ENCODE data around the gene SLC30A4. TPM values are rescaled to one million over a fixed set of nuclear protein-coding genes. Genes with fewer than 3 reads are reported as not detected.
"Not testable (repeated sequence)": the region's sequence is repeated elsewhere in the genome, so short reads cannot be mapped to it uniquely, and the experiment has no call there.

Gene SLC30A4
- polyA plus RNA-seq, 1 donor: 3.7 TPM

DNA sequence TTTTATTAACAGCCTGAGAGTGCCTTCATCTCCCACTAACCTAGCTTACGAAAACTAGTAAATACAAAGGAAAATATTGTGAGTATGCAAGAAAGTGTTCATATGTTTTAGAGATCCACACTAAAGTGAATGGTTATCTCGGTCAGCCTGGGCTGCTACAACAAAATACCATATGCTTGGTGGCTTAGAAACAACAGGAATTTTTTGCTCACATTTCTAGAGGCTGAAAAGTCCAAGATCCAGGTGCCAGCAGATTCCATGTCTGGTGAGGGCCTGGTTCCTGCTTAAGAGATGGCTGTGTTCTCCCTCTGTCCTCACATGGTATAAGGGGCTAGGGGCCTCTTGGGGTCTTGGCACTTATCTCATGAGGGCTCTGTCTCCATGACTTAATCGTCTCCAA lies 20.5 kb upstream of the SLC30A4 start:
- WGBS (ENCODE audit: insufficient coverage, low lambda C conversion rate): no CpG with 5 or more reads among the region's 3 CpGs
- no peak for DNase-seq

DNA sequence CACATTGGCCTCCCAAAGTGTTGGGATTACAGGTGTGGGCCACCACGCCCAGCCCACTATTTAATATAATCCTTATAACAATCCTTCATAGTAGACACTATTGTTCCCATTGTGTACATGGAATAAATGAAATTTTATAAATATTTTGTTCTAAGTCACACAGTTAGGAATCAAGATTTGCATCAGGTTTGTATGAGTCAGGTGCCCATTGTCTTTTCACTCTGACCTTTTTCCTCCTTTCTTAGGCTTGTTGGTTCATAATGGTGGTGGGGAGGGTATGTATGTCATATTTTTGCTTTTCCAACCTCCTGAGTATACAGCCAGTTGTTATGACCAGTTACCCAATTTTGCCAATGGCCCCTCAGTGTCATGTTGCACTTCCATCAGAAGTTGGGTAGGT lies 18.0 kb upstream of the SLC30A4 start:
- H3K4me1 ChIP-seq (ENCODE audit: control insufficient read depth, insufficient read depth, low read length): no peaks in the 10 kb centered on the region
- no peaks in the 10 kb centered on the region for H3K36me3 ChIP-seq (ENCODE audit: control insufficient read depth, insufficient read depth, low read length)
- H3K27ac ChIP-seq (ENCODE audit: low read length): no peak overlapping the region
- H3K9me3 ChIP-seq (ENCODE audit: control insufficient read depth, low read depth, low read length): no peaks in the 10 kb centered on the region
- no peak overlapping the region for H3K4me3 ChIP-seq (ENCODE audit: low read length)
- no peak for DNase-seq
- no CpG with 5 or more reads among the region's 1 CpG for WGBS (ENCODE audit: insufficient coverage, low lambda C conversion rate)
- no peaks in the 10 kb centered on the region for H3K27me3 ChIP-seq (ENCODE audit: control insufficient read depth, insufficient read depth, low read length)

More for the DNA sequence above, 20.5 kb upstream of the SLC30A4 start:
- Histone ChIP-seq H3K9me3 (ENCODE audit: control insufficient read depth, low read depth, low read length) (no peaks in the 10 kb centered on the region), H3K36me3 (ENCODE audit: control insufficient read depth, insufficient read depth, low read length) (no peaks in the 10 kb centered on the region), H3K4me1 (ENCODE audit: control insufficient read depth, insufficient read depth, low read length) (no peaks in the 10 kb centered on the region), H3K27me3 (ENCODE audit: control insufficient read depth, insufficient read depth, low read length) (no peaks in the 10 kb centered on the region), H3K4me3 (ENCODE audit: low read length) (no peak overlapping the region), H3K27ac (ENCODE audit: low read length) (no peak overlapping the region)

DNA sequence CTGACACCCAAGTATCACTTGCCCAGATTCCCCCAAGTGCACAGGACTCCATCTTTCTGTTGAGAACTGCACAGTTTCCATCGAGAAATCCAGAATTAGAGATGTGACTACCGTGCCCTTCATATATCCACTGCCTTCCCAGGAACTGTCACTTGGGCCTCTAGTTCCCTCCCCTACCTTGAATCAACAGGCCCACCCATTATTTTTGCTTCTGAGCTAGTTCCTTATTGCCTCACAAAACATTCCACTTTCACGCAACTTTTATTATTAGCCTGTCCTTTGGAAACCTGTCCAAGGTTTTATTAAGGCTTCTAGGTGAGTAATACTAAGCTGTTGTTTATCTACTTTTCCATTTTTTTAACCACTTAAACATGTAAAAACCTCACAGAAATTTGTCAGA lies 17.1 kb upstream of the SLC30A4 start:
- Histone ChIP-seq H3K27me3 (ENCODE audit: control insufficient read depth, insufficient read depth, low read length) (no peaks in the 10 kb centered on the region), H3K4me1 (ENCODE audit: control insufficient read depth, insufficient read depth, low read length) (no peaks in the 10 kb centered on the region), H3K4me3 (ENCODE audit: low read length) (no peak overlapping the region), H3K36me3 (ENCODE audit: control insufficient read depth, insufficient read depth, low read length) (no peaks in the 10 kb centered on the region), H3K9me3 (ENCODE audit: control insufficient read depth, low read depth, low read length) (no peaks in the 10 kb centered on the region), H3K27ac (ENCODE audit: low read length) (no peak overlapping the region)
- 0% methylated on average over 2 of the region's 3 CpGs for WGBS (ENCODE audit: insufficient coverage, low lambda C conversion rate)
- DNase-seq: peak; percentile 33 to 67

DNA sequence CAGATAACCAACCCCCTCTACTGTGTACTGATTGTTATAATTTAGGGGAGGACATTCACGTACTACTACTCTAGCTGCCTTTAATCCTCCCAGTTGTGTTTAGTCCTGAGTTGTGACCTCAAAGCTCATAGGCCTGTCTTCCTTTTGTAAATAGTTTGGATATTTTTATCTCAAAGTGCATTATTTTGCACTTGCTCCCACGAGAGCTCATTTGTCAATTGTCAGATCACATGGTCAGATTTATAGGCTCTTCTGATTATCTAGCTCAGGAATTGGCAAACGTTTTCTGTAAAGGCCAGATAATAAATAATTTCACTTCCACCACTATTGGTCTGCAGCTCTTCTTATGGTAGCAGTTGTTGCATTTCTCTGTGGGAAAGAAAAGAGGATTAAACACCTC lies 14.4 kb upstream of the SLC30A4 start:
- H3K27me3 ChIP-seq (ENCODE audit: control insufficient read depth, insufficient read depth, low read length): peaks cover 5% of the 10 kb centered on the region
- no peak overlapping the region for H3K4me3 ChIP-seq (ENCODE audit: low read length)
- WGBS (ENCODE audit: insufficient coverage, low lambda C conversion rate): no CpG with 5 or more reads among the region's 3 CpGs
- H3K4me1 ChIP-seq (ENCODE audit: control insufficient read depth, insufficient read depth, low read length): no peaks in the 10 kb centered on the region
- no peaks in the 10 kb centered on the region for H3K36me3 ChIP-seq (ENCODE audit: control insufficient read depth, insufficient read depth, low read length)
- no peak overlapping the region for H3K27ac ChIP-seq (ENCODE audit: low read length)
- H3K9me3 ChIP-seq (ENCODE audit: control insufficient read depth, low read depth, low read length): no peaks in the 10 kb centered on the region
- DNase-seq: no peak

DNA sequence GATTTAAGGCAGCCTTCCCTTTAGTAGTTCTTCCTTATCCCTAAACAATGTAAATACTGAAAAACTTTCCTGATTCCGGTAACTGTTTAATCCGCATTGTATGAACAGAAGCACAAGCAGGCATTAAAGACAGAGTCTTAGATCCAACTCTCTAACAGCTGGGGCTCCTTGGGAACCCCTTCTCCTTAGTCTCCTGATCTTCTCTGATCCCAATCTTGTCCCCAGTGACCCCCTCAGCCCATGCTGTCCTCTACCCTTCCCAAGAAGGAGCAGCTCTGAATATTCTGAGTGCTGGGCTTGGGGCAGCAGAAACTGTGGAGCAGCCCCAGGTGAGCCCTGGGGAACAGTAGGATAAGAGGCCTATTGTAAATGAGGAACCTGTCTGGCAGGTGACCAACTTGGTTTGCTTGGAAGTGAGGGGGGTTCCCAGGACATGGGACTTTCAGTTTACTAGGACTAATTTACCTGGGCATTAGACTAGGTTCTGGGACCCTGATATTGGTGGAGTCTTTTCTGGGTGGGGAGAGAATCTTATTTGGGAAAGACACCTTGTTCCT lies 13.0 kb upstream of the SLC30A4 start:
- peak in 1 of 2 donors; percentile 33 for DNase-seq
- H3K4me1 ChIP-seq (ENCODE audit: control insufficient read depth, insufficient read depth, low read length): no peaks in the 10 kb centered on the region

DNA sequence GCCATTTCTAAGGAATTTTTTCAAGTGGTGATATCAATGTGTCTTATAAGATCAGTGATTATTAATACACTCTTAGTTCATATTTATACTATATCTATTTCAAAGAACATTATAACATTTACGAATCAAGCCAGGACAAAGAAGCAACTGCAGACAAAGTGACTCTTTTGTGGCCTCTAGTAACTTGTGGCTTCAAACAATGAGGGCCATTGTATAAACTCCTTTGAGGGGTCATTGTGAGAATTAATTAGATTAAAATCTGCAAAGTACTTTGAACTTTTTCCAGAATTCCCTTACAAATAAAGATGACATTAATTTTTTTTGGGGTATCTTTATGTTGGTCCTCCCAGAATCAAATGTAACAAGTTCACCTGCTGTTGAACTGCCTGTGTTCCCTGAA lies 12.3 kb upstream of the SLC30A4 start:
- Histone ChIP-seq H3K36me3 (ENCODE audit: control insufficient read depth, insufficient read depth, low read length) (no peaks in the 10 kb centered on the region), H3K27me3 (ENCODE audit: control insufficient read depth, insufficient read depth, low read length) (peaks cover 8% of the 10 kb centered on the region), H3K4me1 (ENCODE audit: control insufficient read depth, insufficient read depth, low read length) (no peaks in the 10 kb centered on the region), H3K4me3 (ENCODE audit: low read length) (no peak overlapping the region), H3K27ac (ENCODE audit: low read length) (no peak overlapping the region), H3K9me3 (ENCODE audit: control insufficient read depth, low read depth, low read length) (no peaks in the 10 kb centered on the region)
- WGBS (ENCODE audit: insufficient coverage, low lambda C conversion rate): no CpG with 5 or more reads among the region's 1 CpG
- no peak for DNase-seq

More for the DNA sequence above, 13.0 kb upstream of the SLC30A4 start:
- Histone ChIP-seq H3K4me3 (ENCODE audit: low read length) (no peak overlapping the region), H3K27me3 (ENCODE audit: control insufficient read depth, insufficient read depth, low read length) (peaks cover 8% of the 10 kb centered on the region), H3K36me3 (ENCODE audit: control insufficient read depth, insufficient read depth, low read length) (no peaks in the 10 kb centered on the region), H3K27ac (ENCODE audit: low read length) (no peak overlapping the region), H3K9me3 (ENCODE audit: control insufficient read depth, low read depth, low read length) (no peaks in the 10 kb centered on the region)
- WGBS (ENCODE audit: insufficient coverage, low lambda C conversion rate): no CpG with 5 or more reads among the region's 2 CpGs

DNA sequence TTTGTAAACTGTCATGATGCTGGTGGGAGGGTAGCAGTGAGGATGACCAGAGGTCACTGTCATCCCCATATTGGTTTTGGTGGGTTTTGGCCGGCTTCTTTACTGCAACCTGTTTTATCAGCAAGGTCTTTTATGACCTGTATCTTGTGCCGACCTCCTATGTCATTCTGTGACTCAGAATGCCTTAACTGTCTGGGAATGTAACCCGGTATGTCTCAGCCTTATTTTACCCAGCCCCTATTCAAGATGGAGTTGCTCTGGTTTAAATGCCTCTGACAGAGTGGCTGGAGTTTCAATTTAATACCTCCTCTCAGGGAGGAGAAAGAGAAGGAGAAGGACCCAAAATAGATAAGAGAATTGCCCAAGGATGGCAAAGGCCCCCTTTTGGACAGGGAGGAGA lies 10.3 kb upstream of the SLC30A4 start:
- not testable (repeated sequence) for H3K9me3 ChIP-seq (ENCODE audit: control insufficient read depth, low read depth, low read length); H3K36me3 ChIP-seq (ENCODE audit: control insufficient read depth, insufficient read depth, low read length); H3K27ac ChIP-seq (ENCODE audit: low read length); DNase-seq; H3K4me3 ChIP-seq (ENCODE audit: low read length); H3K4me1 ChIP-seq (ENCODE audit: control insufficient read depth, insufficient read depth, low read length)
- 100% methylated on average over 1 of the region's 3 CpGs for WGBS (ENCODE audit: insufficient coverage, low lambda C conversion rate)
- peaks cover 10% of the 10 kb centered on the region for H3K27me3 ChIP-seq (ENCODE audit: control insufficient read depth, insufficient read depth, low read length)

DNA sequence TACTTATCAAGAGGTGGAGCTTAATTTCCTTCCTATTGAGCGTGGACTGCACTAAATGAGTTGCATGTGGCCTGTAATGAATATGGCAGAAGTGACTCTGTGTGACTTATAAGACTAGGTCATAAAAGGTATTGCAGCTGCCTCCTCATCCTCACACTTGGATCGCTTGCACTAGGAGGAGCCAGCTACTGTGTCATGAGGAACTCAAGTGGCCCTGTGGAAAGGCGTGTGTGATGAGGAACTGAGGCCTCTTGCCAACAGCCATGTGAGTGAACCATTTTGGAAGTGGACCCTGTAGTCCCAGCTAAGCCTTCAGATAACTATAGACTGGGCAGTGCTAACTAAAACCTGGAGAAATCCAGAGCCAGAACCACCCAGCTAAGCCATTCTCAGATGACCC lies 7.1 kb upstream of the SLC30A4 start:
- Histone ChIP-seq H3K9me3 (ENCODE audit: control insufficient read depth, low read depth, low read length) (no peaks in the 10 kb centered on the region), H3K4me1 (ENCODE audit: control insufficient read depth, insufficient read depth, low read length) (no peaks in the 10 kb centered on the region), H3K27ac (ENCODE audit: low read length) (no peak overlapping the region), H3K27me3 (ENCODE audit: control insufficient read depth, insufficient read depth, low read length) (peaks cover 24% of the 10 kb centered on the region), H3K4me3 (ENCODE audit: low read length) (no peak overlapping the region), H3K36me3 (ENCODE audit: control insufficient read depth, insufficient read depth, low read length) (no peaks in the 10 kb centered on the region)
- DNase-seq: no peak
- no CpG with 5 or more reads among the region's 3 CpGs for WGBS (ENCODE audit: insufficient coverage, low lambda C conversion rate)

DNA sequence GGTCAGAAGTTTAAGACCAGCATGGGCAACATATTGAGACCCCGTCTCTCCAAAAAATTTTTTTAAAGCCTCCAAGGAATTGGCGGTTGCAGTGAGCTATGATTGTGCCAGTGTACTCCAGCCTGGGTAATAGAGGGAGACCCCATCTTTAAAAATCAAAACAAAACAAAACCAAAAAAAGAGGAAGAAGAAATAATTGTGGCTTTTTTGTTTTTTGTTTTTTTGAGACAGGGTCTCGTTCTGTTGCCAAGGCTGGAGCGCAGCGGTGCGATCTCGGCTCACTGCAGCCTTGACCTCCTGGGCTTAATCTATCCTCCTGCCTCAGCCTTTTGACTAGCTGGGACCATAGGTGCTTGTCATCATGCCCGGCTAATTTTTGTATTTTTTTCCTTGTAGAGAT lies 4.5 kb upstream of the SLC30A4 start:
- Histone ChIP-seq H3K27ac (ENCODE audit: low read length) (no peak overlapping the region), H3K4me1 (ENCODE audit: control insufficient read depth, insufficient read depth, low read length) (peaks cover 3% of the 10 kb centered on the region), H3K9me3 (ENCODE audit: control insufficient read depth, low read depth, low read length) (no peaks in the 10 kb centered on the region), H3K27me3 (ENCODE audit: control insufficient read depth, insufficient read depth, low read length) (peaks cover 35% of the 10 kb centered on the region), H3K36me3 (ENCODE audit: control insufficient read depth, insufficient read depth, low read length) (no peaks in the 10 kb centered on the region), H3K4me3 (ENCODE audit: low read length) (no peak overlapping the region)
- WGBS (ENCODE audit: insufficient coverage, low lambda C conversion rate): 100% methylated on average over 4 of the region's 8 CpGs
- DNase-seq: no peak

DNA sequence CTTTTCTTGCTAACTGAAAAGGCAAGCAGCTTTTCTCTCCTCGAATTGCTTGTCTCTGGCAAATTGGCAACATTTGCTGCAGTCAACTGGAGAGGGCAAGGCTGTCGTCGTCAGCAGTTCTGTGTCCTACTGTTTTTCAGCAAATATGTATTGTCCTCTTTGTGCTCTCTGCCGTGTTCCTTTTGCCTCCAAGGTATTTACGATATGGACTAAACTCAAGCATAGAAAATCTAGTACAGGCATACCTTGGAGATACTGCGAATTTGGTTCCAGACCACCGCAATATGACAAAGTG lies 558 bp upstream of the SLC30A4 start:
- DNase-seq: no peak
- H3K36me3 ChIP-seq (ENCODE audit: control insufficient read depth, insufficient read depth, low read length): no peaks in the 10 kb centered on the region
- peaks cover 28% of the 10 kb centered on the region for H3K27me3 ChIP-seq (ENCODE audit: control insufficient read depth, insufficient read depth, low read length)
- H3K4me1 ChIP-seq (ENCODE audit: control insufficient read depth, insufficient read depth, low read length): peaks cover 11% of the 10 kb centered on the region
- no peaks in the 10 kb centered on the region for H3K9me3 ChIP-seq (ENCODE audit: control insufficient read depth, low read depth, low read length)
- H3K27ac ChIP-seq (ENCODE audit: low read length): peak overlapping the region; percentile 47
- WGBS (ENCODE audit: insufficient coverage, low lambda C conversion rate): 53% methylated on average over 2 of the region's 7 CpGs
- peak overlapping the region; percentile 49 for H3K4me3 ChIP-seq (ENCODE audit: low read length)

DNA sequence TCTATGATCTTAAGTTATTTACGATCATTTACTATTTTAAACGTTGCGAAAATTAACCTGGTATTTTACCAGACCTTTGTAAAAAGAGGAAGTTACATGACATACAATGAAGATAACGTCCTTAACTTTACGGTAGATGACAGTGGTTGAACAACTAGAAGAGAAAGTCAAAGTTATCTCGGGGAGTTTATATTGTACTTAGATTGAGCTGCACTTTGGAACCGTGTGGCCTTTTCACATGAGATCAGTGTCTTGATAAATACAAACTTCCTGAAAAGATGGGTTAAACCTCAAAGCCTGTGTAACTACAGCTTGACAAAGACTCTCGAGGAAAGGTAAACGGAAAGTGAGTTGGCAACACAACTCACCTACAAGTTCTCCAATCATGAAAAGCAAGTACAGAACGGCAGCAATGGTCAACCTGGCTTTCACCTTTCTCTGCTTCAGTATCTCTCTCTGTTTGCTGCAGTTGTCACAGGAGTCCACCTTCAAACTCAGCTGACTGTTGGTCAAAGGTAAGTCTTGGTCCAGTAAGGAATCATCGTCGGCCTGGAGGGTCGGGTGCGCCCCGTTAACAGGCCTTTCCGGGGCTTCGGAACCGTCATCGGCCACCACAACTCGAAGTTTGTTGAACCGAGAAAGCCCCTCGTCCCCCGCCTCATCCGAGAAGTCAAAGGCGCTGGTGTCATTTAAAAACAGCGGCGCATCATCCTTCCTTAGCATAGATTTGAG lies 793 bp downstream of the SLC30A4 start:
- Histone ChIP-seq H3K4me1 (ENCODE audit: control insufficient read depth, insufficient read depth, low read length) (peaks cover 11% of the 10 kb centered on the region), H3K27ac (ENCODE audit: low read length) (peak overlapping the region; percentile 71), H3K9me3 (ENCODE audit: control insufficient read depth, low read depth, low read length) (no peaks in the 10 kb centered on the region), H3K4me3 (ENCODE audit: low read length) (peak overlapping the region; percentile 62), H3K36me3 (ENCODE audit: control insufficient read depth, insufficient read depth, low read length) (no peaks in the 10 kb centered on the region), H3K27me3 (ENCODE audit: control insufficient read depth, insufficient read depth, low read length) (peaks cover 22% of the 10 kb centered on the region)
- peak; percentile 65 to 85 for DNase-seq
- WGBS (ENCODE audit: insufficient coverage, low lambda C conversion rate): 15% methylated on average over 4 of the region's 27 CpGs
